Caco-2 (cell line): ENCODE measurements around the gene RUBCN. TPM values are rescaled to one million over a fixed set of nuclear protein-coding genes. Genes with fewer than 3 reads are reported as not detected.

ENCODE experiments used
- BruUV-seq: library from RNA; stranded (reverse); fragments of 400-500 nt; replicated peaks from 2 replicates; lab custom pipeline; 2021; lab: Mats Ljungman, UMichigan
- CTCF ChIA-PET: fragments of 300-600 bp; sonication (Branson Sonifier 250); formaldehyde crosslinking; loops from one replicate; lab custom pipeline; 2022; ENCODE audit warnings: antibody characterized with exemption; lab: Charles Lee
- POLR2A ChIA-PET: fragments of 300-600 bp; sonication (Branson Sonifier 250); formaldehyde crosslinking; loops from one replicate; lab custom pipeline; 2022; ENCODE audit warnings: antibody characterized with exemption; lab: Charles Lee
- DNase-seq, 2 experiments: peaks; one replicate each; pipeline versions ENCODE4 v3.0.0 to v3.0.0-alpha.2; 2020 to 2022
- H3K27me3 ChIP-seq: replicated peaks from 2 replicates; pipeline ENCODE4 v1.6.0; 2011; ENCODE audit warnings: low read length; ENCODE audit not compliant: control insufficient read depth, insufficient read depth
- H3K36me3 ChIP-seq: 2 replicates; pipeline ENCODE4 v1.5.1; 2011; ENCODE audit warnings: low read length; ENCODE audit not compliant: control insufficient read depth, insufficient read depth
- H3K4me1 ChIP-seq: fragments of 250-450 bp; sonication (Bioruptor Pico); 2 replicates; pipeline ENCODE4 v1.5.1; 2020; ENCODE audit warnings: mild to moderate bottlenecking
- H3K4me3 ChIP-seq: 2 replicates; pipeline ENCODE4 v1.5.1; 2011; ENCODE audit warnings: low read depth, mild to moderate bottlenecking, control low read depth, low read length
- H3K9me3 ChIP-seq: fragments of 250-450 bp; sonication (Bioruptor Pico); 2 replicates; pipeline ENCODE4 v1.5.1; 2020; ENCODE audit warnings: mild to moderate bottlenecking, moderate library complexity
- H3K27ac Mint-ChIP-seq: one replicate; pipeline ENCODE4 v1.8.0; 2022; ENCODE audit warnings: mixed read lengths; ENCODE audit not compliant: unreplicated experiment
- H3K27me3 Mint-ChIP-seq: one replicate; pipeline ENCODE4 v1.8.0; 2022; ENCODE audit warnings: mixed read lengths; ENCODE audit not compliant: insufficient read depth, unreplicated experiment
- H3K36me3 Mint-ChIP-seq: one replicate; pipeline ENCODE4 v1.8.0; 2022; ENCODE audit warnings: mild to moderate bottlenecking, mixed read lengths; ENCODE audit not compliant: insufficient read depth, unreplicated experiment
- H3K4me1 Mint-ChIP-seq: one replicate; pipeline ENCODE4 v1.8.0; 2022; ENCODE audit warnings: low read depth, mixed read lengths; ENCODE audit not compliant: unreplicated experiment
- H3K4me3 Mint-ChIP-seq: one replicate; pipeline ENCODE4 v1.8.0; 2022; ENCODE audit warnings: mild to moderate bottlenecking, moderate library complexity, mixed read lengths; ENCODE audit not compliant: unreplicated experiment
- H3K9me3 Mint-ChIP-seq: one replicate; pipeline ENCODE4 v1.8.0; 2022; ENCODE audit warnings: mixed read lengths; ENCODE audit not compliant: unreplicated experiment
- intact Hi-C: fragments of 100-400 bp; cut with micrococcal nuclease; formaldehyde crosslinking; loops from one replicate; pipeline ENCODE4 v1.10.0; 2022; ENCODE audit not compliant: unreplicated experiment
- total RNA-seq: library from RNA; stranded (reverse); gene quantifications from 2 replicates; pipeline ENCODE4 v1.2.3, GENCODE V29; 2022
- TF ChIP-seq, protein P1 (sequence below), 2 experiments: fragments of 200-600 bp in 1 of 2; IDR thresholded peaks; 1 replicate in 1 of 2; 2 replicates in 1 of 2; pipeline versions ENCODE4 v1.5.1 to v1.8.0; 2011 to 2022; ENCODE audit warnings: antibody characterized with exemption in 1 of 2, control low read depth in 1 of 2, inconsistent platforms in 1 of 2, low read depth in 1 of 2, low read length in 1 of 2, mild to moderate bottlenecking in 1 of 2, moderate library complexity in 1 of 2; ENCODE audit not compliant: insufficient read depth in 1 of 2, severe bottlenecking in 1 of 2, unreplicated experiment in 1 of 2

RUBCN gene
- total RNA-seq, 1 experiment from 2014 or later, result 10.6 TPM

DNA sequence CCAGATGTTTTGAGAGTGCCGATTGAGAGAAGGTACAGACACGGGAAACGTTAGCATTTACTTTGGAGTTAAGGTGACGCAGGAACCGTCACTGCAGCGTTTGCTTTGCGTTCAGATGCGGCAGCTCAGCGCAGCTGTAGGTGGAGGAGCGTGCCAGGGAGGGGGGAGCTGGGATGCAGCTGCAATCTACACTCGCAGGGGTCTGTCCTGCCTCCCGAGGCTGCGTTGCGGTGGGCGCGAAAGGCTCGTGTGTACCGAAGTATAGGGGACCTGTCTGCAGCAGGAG is 12.6 kb upstream of the RUBCN start:
- intact Hi-C loops, result no loop called here
- peak in 1 of 2 experiments; percentile 49 for DNase-seq
- CTCF ChIA-PET, result interaction anchor here (1.2 kb wide), 1 partner anchor 13 kb away, joined by 4 read pairs; no protein-coding TSS in a partner anchor
- H3K4me1 ChIP-seq, result peaks cover 13% of the 10 kb centered on the region
- peak overlapping the region; percentile 85 for H3K4me3 ChIP-seq
- H3K27me3 Mint-ChIP-seq, result no peaks in the 10 kb centered on the region
- H3K9me3 Mint-ChIP-seq, result no peaks in the 10 kb centered on the region
- no TSS peak for BruUV-seq
- TF ChIP-seq, protein P1, sequence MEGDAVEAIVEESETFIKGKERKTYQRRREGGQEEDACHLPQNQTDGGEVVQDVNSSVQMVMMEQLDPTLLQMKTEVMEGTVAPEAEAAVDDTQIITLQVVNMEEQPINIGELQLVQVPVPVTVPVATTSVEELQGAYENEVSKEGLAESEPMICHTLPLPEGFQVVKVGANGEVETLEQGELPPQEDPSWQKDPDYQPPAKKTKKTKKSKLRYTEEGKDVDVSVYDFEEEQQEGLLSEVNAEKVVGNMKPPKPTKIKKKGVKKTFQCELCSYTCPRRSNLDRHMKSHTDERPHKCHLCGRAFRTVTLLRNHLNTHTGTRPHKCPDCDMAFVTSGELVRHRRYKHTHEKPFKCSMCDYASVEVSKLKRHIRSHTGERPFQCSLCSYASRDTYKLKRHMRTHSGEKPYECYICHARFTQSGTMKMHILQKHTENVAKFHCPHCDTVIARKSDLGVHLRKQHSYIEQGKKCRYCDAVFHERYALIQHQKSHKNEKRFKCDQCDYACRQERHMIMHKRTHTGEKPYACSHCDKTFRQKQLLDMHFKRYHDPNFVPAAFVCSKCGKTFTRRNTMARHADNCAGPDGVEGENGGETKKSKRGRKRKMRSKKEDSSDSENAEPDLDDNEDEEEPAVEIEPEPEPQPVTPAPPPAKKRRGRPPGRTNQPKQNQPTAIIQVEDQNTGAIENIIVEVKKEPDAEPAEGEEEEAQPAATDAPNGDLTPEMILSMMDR (IDR thresholded peaks at IDR 0.05; ENCODE audit: insufficient read depth in 1 of 2, low read depth in 1 of 2, low read length in 1 of 2, severe bottlenecking in 1 of 2, unreplicated experiment in 1 of 2), result no peak
- H3K4me1 Mint-ChIP-seq, result no peaks in the 10 kb centered on the region
- POLR2A ChIA-PET, result interaction anchor here (0.6 to 1.3 kb wide), 3 partner anchors 13 to 451 kb away, joined by 3 to 9 read pairs (median 7); no protein-coding TSS in a partner anchor
- peak overlapping the region; percentile 94 for H3K27ac Mint-ChIP-seq
- no peaks in the 10 kb centered on the region for H3K36me3 ChIP-seq
- peak overlapping the region; percentile 91 for H3K4me3 Mint-ChIP-seq
- no peaks in the 10 kb centered on the region for H3K9me3 ChIP-seq
- no peaks in the 10 kb centered on the region for H3K27me3 ChIP-seq
- H3K36me3 Mint-ChIP-seq, result no peaks in the 10 kb centered on the region

DNA sequence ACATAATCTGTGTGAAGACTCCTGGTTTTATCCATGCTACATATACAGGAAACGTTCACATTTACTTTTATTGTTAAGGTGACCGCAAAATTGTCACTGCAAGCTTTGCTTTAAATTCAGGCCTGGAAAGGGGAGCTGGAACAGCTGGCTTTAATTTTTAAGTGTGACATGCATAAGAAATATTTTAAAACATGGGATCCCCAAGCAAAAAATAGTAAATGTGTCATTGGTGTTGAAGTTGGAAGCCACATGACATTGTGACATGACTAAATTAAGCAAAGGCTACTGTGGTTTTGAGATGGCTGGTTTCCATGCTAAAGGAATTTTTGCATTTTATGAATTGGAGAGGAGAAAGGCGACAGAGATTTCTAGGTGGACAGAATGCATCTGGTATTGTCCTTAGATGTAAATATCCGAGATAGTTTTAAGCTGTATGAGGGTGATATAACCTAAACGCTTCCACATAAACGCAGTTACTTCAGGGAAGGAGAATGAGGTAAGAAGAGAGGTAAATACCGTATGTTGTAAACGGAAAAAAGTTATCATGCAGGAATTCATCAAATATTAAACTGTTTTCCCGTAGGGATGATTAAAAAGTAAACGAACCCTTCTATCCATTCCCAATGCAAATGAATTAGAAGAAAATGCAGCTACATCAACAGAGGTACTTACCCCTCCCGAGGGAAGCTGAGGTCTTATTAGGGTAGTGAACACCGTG is 12.1 kb upstream of the RUBCN start:
- peak overlapping the region; percentile 85 for H3K4me3 ChIP-seq
- no peaks in the 10 kb centered on the region for H3K36me3 ChIP-seq
- CTCF ChIA-PET, result interaction anchor here (1.2 kb wide), 1 partner anchor 13 kb away, joined by 4 read pairs; no protein-coding TSS in a partner anchor
- TF ChIP-seq, protein P1 (IDR thresholded peaks at IDR 0.05; ENCODE audit: insufficient read depth in 1 of 2, low read depth in 1 of 2, low read length in 1 of 2, severe bottlenecking in 1 of 2, unreplicated experiment in 1 of 2), result no peak
- intact Hi-C loops, result no loop called here
- peaks cover 13% of the 10 kb centered on the region for H3K4me1 ChIP-seq
- Mint-ChIP-seq H3K27me3 (no peaks in the 10 kb centered on the region), H3K4me3 (peak overlapping the region; percentile 91), H3K27ac (peak overlapping the region; percentile 94), H3K9me3 (no peaks in the 10 kb centered on the region), H3K4me1 (no peaks in the 10 kb centered on the region), H3K36me3 (no peaks in the 10 kb centered on the region)
- no peaks in the 10 kb centered on the region for H3K9me3 ChIP-seq
- no TSS peak for BruUV-seq
- DNase-seq, result no peak
- H3K27me3 ChIP-seq, result no peaks in the 10 kb centered on the region
- POLR2A ChIA-PET, result interaction anchor here (0.6 to 1.3 kb wide), 3 partner anchors 13 to 451 kb away, joined by 3 to 9 read pairs (median 7); no protein-coding TSS in a partner anchor

DNA sequence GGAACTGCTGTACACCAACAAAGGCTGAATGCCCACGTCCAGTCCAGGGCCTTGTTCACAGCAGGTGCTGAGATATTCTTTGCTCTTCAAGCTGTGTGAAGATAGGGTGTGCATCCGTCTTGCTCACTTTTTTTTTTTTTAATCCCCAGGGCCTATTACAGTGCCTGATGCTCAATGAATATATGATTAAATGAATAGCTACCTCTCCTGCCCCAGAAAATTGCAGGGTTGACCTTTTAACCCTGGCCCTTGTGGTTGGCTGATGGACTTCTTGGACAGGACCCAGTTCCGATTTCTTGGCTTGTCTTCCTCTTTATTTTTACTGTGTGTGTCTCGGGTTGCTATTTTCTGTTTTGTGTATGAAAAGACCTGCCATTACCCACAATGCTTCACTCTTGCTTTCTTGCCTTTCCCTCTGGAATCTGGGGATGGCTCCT is 10.1 kb upstream of the RUBCN start:
- no peak for DNase-seq
- no TSS peak for BruUV-seq
- ChIA-PET CTCF (no interaction called here), POLR2A (no interaction called here)
- H3K9me3 ChIP-seq, result no peaks in the 10 kb centered on the region
- Mint-ChIP-seq H3K4me1 (no peaks in the 10 kb centered on the region), H3K27ac (no peak overlapping the region), H3K27me3 (no peaks in the 10 kb centered on the region), H3K36me3 (no peaks in the 10 kb centered on the region), H3K4me3 (no peak overlapping the region), H3K9me3 (no peaks in the 10 kb centered on the region)
- no peak overlapping the region for H3K4me3 ChIP-seq
- H3K27me3 ChIP-seq, result no peaks in the 10 kb centered on the region
- H3K36me3 ChIP-seq, result no peaks in the 10 kb centered on the region
- peaks cover 2% of the 10 kb centered on the region for H3K4me1 ChIP-seq
- TF ChIP-seq, protein P1 (IDR thresholded peaks at IDR 0.05; ENCODE audit: insufficient read depth in 1 of 2, low read depth in 1 of 2, low read length in 1 of 2, severe bottlenecking in 1 of 2, unreplicated experiment in 1 of 2), result no peak
- intact Hi-C loops, result no loop called here
